OCI-LY7 (cell line): ENCODE measurements around the gene RFFL. TPM values are rescaled to one million over a fixed set of nuclear protein-coding genes. Genes with fewer than 3 reads are reported as not detected.

Experiments used
- BruUV-seq: library from RNA; stranded (reverse); fragments of 400-500 nt; replicated peaks from 2 replicates; lab custom pipeline; 2021; lab: Mats Ljungman, UMichigan
- CTCF ChIA-PET: fragments of 300-600 bp; sonication (Branson Sonifier 250); formaldehyde crosslinking; loops from one replicate; lab custom pipeline; 2022; ENCODE audit warnings: antibody characterized with exemption; ENCODE audit not compliant: unreplicated experiment; lab: Charles Lee
- POLR2A ChIA-PET: fragments of 300-600 bp; sonication (Branson Sonifier 250); formaldehyde crosslinking; loops from one replicate; lab custom pipeline; 2022; ENCODE audit warnings: antibody characterized with exemption; lab: Charles Lee
- DNase-seq: peaks from one replicate; pipeline ENCODE4 v3.0.0-alpha.2; 2015; ENCODE audit warnings: low spot score
- H2AFZ ChIP-seq: fragments of 200-600 bp; sonication (generic), shearing (Covaris generic); 2 replicates; pipeline ENCODE4 v1.6.1; 2014; ENCODE audit warnings: mild to moderate bottlenecking, antibody characterized with exemption, low read length, moderate library complexity
- H3K27ac ChIP-seq: fragments of 200-600 bp; sonication (generic); 2 replicates; pipeline ENCODE4 v1.5.1; 2014; ENCODE audit warnings: mixed run types, low read depth, mild to moderate bottlenecking, moderate library complexity, low read length, inconsistent platforms; ENCODE audit not compliant: poor library complexity, severe bottlenecking
- H3K36me3 ChIP-seq: fragments of 200-600 bp; sonication (generic); 2 replicates; pipeline ENCODE4 v1.6.1; 2014; ENCODE audit warnings: mild to moderate bottlenecking, antibody characterized with exemption, low read length, moderate library complexity, mixed read lengths; ENCODE audit not compliant: insufficient read depth
- H3K4me1 ChIP-seq: fragments of 200-600 bp; sonication (generic); 2 replicates; pipeline ENCODE4 v1.5.1; 2014; ENCODE audit warnings: mild to moderate bottlenecking, low read length; ENCODE audit not compliant: insufficient read depth, poor library complexity, severe bottlenecking
- H3K4me2 ChIP-seq: fragments of 200-600 bp; sonication (generic); 2 replicates; pipeline ENCODE4 v1.6.1; 2014; ENCODE audit warnings: mild to moderate bottlenecking, low read length
- H3K4me3 ChIP-seq: fragments of 200-600 bp; sonication (generic); 2 replicates; pipeline ENCODE4 v1.5.1; 2014; ENCODE audit warnings: mild to moderate bottlenecking, low read depth, low read length; ENCODE audit not compliant: poor library complexity, severe bottlenecking
- H3K79me2 ChIP-seq: fragments of 200-600 bp; sonication (generic); 2 replicates; pipeline ENCODE4 v1.6.1; 2016; ENCODE audit warnings: low read depth, mild to moderate bottlenecking, low read length, moderate library complexity, mixed read lengths; ENCODE audit not compliant: insufficient read depth
- H3K9me2 ChIP-seq: fragments of 200-600 bp; sonication (generic); 2 replicates; pipeline ENCODE4 v1.6.1; 2016; ENCODE audit warnings: mild to moderate bottlenecking, low read length, mixed read lengths; ENCODE audit not compliant: insufficient read depth
- H3K9me3 ChIP-seq: fragments of 200-600 bp; sonication (generic); 2 replicates; pipeline ENCODE4 v1.6.1; 2014; ENCODE audit warnings: mild to moderate bottlenecking, mixed run types, low read length, mixed read lengths
- H4K20me1 ChIP-seq: fragments of 200-600 bp; sonication (generic); 2 replicates; pipeline ENCODE4 v1.6.1; 2014; ENCODE audit warnings: mild to moderate bottlenecking, antibody characterized with exemption, low read length, moderate library complexity, mixed read lengths; ENCODE audit not compliant: insufficient read depth
- CTCF ChIP-seq: fragments of 200-600 bp; sonication (generic); conservative IDR thresholded peaks from 2 replicates; pipeline ENCODE4 v1.5.1; 2014; ENCODE audit warnings: mild to moderate bottlenecking, antibody characterized with exemption, low read length, moderate library complexity, mixed read lengths
- EZH2phosphoT487 ChIP-seq: fragments of 200-600 bp; sonication (generic); IDR thresholded peaks from 2 replicates; pipeline ENCODE4 v1.6.1; 2018; ENCODE audit warnings: low read depth, borderline replicate concordance, mild to moderate bottlenecking, mixed run types, antibody characterized with exemption, low read length, moderate library complexity, mixed read lengths
- intact Hi-C: fragments of 100-400 bp; cut with micrococcal nuclease; formaldehyde crosslinking; loops from one replicate; pipeline ENCODE4 v1.10.0; 2022; ENCODE audit not compliant: unreplicated experiment
- total RNA-seq, 2 experiments: library from RNA; depleted of rRNA in 1 of 2; stranded (reverse); fragments of >200 nt in 1 of 2; shearing (Covaris generic) in 1 of 2; gene quantifications; 2 replicates each; pipeline ENCODE4 v1.2.3, GENCODE V29; 2014 to 2022

The RFFL gene
- total RNA-seq, 2 experiments from 2014 or later, result 15.6 to 16.1 TPM

- no peaks in the 10 kb centered on the region for H4K20me1 ChIP-seq
- no TSS peak for BruUV-seq
- H3K4me2 ChIP-seq, result no peak overlapping the region
- no peak for TF ChIP-seq EZH2phosphoT487
- TF ChIP-seq CTCF, result no peak
- POLR2A ChIA-PET, result no interaction called here
- no peaks in the 10 kb centered on the region for H3K36me3 ChIP-seq
- H3K9me2 ChIP-seq, result no peaks in the 10 kb centered on the region
- no peaks in the 10 kb centered on the region for H3K9me3 ChIP-seq
- no peak overlapping the region for H3K4me3 ChIP-seq
- no peaks in the 10 kb centered on the region for H3K79me2 ChIP-seq
- intact Hi-C loops, result no loop called here
- no peak for DNase-seq
- H3K4me1 ChIP-seq, result no peaks in the 10 kb centered on the region
- H2AFZ ChIP-seq, result no peak overlapping the region
- CTCF ChIA-PET, result no interaction called here
- H3K27ac ChIP-seq, result no peak overlapping the region
These were observed 19.3 kb downstream of the RFFL start for GRCh38 chr17:35044181-35044580.

GRCh38 chr17:35041390-35041789, 22.1 kb downstream of the RFFL start:
- H3K4me2 ChIP-seq, result no peak overlapping the region
- no peaks in the 10 kb centered on the region for H3K9me2 ChIP-seq
- no peak for DNase-seq
- no peak for TF ChIP-seq CTCF
- no TSS peak for BruUV-seq
- no peaks in the 10 kb centered on the region for H4K20me1 ChIP-seq
- no peaks in the 10 kb centered on the region for H3K9me3 ChIP-seq
- no peak overlapping the region for H3K27ac ChIP-seq
- no peak overlapping the region for H3K4me3 ChIP-seq
- no peak overlapping the region for H2AFZ ChIP-seq
- H3K36me3 ChIP-seq, result no peaks in the 10 kb centered on the region
- no peaks in the 10 kb centered on the region for H3K79me2 ChIP-seq
- CTCF ChIA-PET, result no interaction called here
- POLR2A ChIA-PET, result no interaction called here
- intact Hi-C loops, result no loop called here
- no peaks in the 10 kb centered on the region for H3K4me1 ChIP-seq

- CTCF ChIA-PET, result no interaction called here
- Histone ChIP-seq H3K79me2 (no peaks in the 10 kb centered on the region), H3K4me2 (no peak overlapping the region), H4K20me1 (no peaks in the 10 kb centered on the region), H3K36me3 (no peaks in the 10 kb centered on the region), H2AFZ (no peak overlapping the region), H3K4me3 (no peak overlapping the region), H3K27ac (no peak overlapping the region), H3K9me3 (no peaks in the 10 kb centered on the region), H3K4me1 (no peaks in the 10 kb centered on the region), H3K9me2 (no peaks in the 10 kb centered on the region)
- POLR2A ChIA-PET, result no interaction called here
- intact Hi-C loops, result no loop called here
- no peak for DNase-seq
- BruUV-seq, result no TSS peak
- TF ChIP-seq CTCF (no peak), EZH2phosphoT487 (no peak)
These were observed 25.1 kb downstream of the RFFL start for GRCh38 chr17:35038453-35038852.
